GM20000 (cell line): ENCODE measurements around the gene DGKQ.

Source experiments
- DNase-seq: peaks from one replicate; pipeline ENCODE4 v3.0.0; 2012; ENCODE audit warnings: low spot score
- TF ChIP-seq, protein P1 (sequence below): IDR thresholded peaks from 2 replicates; pipeline ENCODE4 v1.5.1; 2012; ENCODE audit warnings: mild to moderate bottlenecking, control low read depth; ENCODE audit errors: extremely low read depth, missing control alignments

DGKQ gene

DNA sequence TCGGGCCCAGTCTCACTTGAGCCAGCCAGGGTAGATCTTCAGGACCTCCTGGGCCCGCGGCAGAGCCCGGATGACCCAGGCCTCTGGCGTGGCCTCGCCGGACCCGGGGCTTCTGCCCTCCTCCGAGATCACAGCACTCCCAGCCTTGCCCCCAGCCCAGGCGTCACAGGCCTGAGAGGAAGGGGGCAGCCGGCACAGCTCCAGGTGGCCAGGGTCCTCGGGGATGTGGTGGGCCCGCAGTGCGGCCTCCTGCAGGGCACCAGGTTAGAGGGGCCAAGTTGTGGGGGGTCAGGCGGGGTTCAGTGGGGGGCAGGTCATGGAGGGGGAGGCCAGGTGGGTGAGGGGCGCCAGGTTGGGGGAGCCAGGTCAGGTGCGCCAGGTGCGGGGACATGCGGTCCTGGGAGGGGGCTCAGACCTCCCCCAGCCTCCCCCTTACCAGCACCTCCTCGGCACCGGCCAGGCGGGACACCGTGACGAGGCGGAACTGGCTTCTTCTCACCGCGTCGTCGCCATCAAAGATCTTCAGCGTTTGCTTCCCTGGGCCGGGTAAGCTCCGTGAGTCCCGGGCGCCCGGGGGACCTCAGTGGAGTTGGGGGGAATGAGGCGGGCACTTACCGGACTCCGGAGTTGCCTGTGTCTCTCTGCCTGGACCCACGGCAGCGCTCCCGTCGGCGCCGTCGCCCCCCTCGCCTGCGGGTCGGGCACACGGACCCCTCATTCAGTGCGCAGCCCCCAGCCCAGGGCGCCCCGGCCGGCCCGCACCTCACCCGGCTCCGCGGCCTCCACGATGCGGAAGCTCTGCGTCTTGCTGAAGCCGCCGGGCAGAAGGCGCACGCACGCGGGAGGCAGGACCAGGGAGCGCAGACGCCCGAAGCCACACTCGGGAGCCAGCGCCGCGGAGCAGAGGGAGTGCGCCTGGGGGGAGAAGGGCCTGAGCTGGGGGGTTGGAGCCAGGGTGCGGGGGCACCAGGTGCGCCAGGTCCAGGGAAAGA lies 6.0 kb downstream of the DGKQ start:
- DNase-seq = no peak
- TF ChIP-seq, protein P1, sequence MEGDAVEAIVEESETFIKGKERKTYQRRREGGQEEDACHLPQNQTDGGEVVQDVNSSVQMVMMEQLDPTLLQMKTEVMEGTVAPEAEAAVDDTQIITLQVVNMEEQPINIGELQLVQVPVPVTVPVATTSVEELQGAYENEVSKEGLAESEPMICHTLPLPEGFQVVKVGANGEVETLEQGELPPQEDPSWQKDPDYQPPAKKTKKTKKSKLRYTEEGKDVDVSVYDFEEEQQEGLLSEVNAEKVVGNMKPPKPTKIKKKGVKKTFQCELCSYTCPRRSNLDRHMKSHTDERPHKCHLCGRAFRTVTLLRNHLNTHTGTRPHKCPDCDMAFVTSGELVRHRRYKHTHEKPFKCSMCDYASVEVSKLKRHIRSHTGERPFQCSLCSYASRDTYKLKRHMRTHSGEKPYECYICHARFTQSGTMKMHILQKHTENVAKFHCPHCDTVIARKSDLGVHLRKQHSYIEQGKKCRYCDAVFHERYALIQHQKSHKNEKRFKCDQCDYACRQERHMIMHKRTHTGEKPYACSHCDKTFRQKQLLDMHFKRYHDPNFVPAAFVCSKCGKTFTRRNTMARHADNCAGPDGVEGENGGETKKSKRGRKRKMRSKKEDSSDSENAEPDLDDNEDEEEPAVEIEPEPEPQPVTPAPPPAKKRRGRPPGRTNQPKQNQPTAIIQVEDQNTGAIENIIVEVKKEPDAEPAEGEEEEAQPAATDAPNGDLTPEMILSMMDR = no peak

GRCh38 chr4:966266-967112 lies 6.9 kb downstream of the DGKQ start:
- TF ChIP-seq, protein P1 = no peak
- DNase-seq = no peak

DNA sequence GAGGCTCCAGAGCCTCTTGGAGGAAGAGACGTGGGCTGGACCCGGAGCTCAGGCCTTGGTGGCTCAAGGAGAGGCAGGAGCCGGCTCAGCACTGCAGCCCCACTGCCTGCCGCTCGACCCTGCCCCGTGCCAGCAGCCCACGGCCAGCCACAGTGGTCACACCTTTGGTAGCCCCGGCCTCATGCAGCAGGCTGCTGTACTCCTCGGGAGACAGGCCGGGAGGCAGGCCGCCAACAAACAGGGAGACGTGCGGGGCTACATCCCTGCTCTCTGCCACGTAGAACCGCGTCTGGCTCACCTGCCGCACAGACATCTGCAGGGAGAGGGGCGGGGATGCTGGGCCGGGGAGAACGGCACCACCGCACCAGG lies 7.6 kb downstream of the DGKQ start:
- no peak for DNase-seq
- TF ChIP-seq, protein P1 = no peak

DNA sequence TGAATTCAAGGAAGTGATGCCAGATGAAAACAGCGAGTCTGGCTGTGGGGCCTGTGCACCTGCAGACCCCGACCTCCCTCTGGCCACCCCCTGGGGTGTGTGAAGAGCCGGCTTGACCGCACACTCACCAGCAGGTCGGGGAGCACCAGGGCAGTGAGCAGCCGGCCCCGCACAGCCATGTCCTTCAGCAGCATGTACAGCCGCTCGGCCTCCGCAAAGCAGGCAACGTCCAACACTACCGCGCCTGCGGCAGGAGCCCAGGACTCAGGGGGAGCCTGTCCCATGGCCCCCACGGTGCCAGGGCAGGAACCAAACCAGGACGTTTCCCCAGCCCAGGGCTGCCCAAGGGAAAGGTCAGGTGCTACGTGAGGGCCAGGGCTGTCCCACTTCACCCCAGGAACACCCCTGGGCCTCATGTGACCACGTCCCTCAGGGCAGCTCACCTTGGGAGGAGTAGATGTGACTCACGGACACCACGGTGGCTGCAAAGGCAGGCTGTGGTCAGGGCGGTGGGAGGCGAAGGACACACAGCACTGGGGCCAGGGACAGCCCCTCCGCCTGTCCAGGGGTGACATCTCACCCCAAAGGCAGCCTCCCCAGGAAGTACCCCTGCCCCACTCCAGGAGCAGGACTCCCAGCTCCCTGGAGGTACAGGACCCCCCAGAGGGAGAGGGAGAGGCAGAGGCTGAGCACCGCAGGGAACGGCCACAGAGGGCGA lies 8.2 kb downstream of the DGKQ start:
- DNase-seq = no peak
- TF ChIP-seq, protein P1 = no peak

GRCh38 chr4:964346-965025 lies 8.9 kb downstream of the DGKQ start:
- no peak for DNase-seq
- TF ChIP-seq, protein P1 = no peak

DNA sequence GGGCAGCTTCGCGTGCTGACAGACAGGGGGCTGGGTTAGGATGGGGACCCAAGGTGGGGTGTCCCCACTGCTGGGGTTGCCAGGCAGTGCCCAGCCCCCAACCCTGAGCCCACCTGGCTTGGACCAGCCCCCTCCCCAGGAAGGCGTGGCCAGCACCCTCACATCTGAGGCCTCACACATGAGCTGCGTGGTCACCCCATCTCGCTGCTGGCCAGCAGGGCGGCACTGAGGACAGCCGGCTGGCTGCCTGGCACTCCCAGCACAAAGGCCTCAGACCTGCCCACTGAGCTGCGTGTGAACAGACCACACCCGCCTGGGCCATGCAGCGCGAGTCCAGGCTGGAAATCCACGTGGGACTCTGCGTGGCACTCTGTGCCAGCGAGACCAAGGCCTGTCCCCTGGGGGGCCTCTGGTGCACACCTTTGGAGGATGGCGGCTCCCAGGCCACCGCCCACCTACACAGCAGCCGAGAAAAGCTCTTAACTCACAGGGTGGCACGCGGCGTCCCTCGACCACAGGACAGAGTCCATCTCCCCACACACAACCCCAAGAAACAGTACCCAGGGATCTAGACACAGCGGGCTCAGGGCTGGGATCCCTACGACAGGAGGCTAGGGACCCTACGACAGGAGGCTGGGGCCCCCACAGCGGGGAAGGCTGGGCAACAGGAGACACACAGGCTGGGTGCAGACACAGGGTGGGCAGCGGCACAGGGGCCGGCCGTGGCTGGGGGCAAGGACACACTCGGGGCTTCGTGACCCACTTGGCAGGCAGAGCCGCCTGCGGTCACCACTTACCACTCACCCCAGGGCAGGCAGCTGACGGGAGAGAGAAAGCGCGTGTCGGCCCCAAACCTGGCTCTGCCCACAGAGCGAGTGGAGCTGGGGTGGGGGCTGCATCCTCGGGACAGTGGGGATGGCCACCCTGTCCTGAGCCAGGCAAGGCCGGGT lies 9.8 kb downstream of the DGKQ start:
- TF ChIP-seq, protein P1 = no peak
- DNase-seq = no peak
